HCT116 (cell line): ENCODE results near the gene BRSK1.

Source experiments
- CEBPB ChIP-seq: IDR thresholded peaks from 2 replicates; pipeline ENCODE4 v1.6.1; 2012; ENCODE audit warnings: low read depth
- CTCF ChIP-seq, 3 experiments: fragments of 200-600 bp in 1 of 3; sonication (generic) in 1 of 3; IDR thresholded peaks in 2 of 3; conservative IDR thresholded peaks in 1 of 3; 2 replicates each; pipeline ENCODE4 v1.5.1; 2012 to 2017; ENCODE audit warnings: low read depth in 2 of 3, low read length in 2 of 3, antibody characterized with exemption in 1 of 3, borderline replicate concordance in 1 of 3, control low read depth in 1 of 3, mild to moderate bottlenecking in 1 of 3, mixed read lengths in 1 of 3, mixed run types in 1 of 3, moderate library complexity in 1 of 3; ENCODE audit not compliant: insufficient read depth in 1 of 3
- POLR2A ChIP-seq: IDR thresholded peaks from 2 replicates; pipeline ENCODE4 v1.7.0; 2011; ENCODE audit warnings: borderline replicate concordance; ENCODE audit not compliant: insufficient read depth, insufficient read length; ENCODE audit errors: extremely low read depth
- POLR2AphosphoS5 ChIP-seq: IDR thresholded peaks from 2 replicates; pipeline ENCODE4 v1.6.1; 2011; ENCODE audit warnings: mild to moderate bottlenecking, low read depth, low read length, moderate library complexity
- SIN3A ChIP-seq: IDR thresholded peaks from 2 replicates; pipeline ENCODE4 v1.6.1; 2012; ENCODE audit warnings: low read depth
- SP1 ChIP-seq: IDR thresholded peaks from 2 replicates; pipeline ENCODE4 v1.6.1; 2012; ENCODE audit warnings: low read depth
- TCF7L2 ChIP-seq: IDR thresholded peaks from 2 replicates; pipeline ENCODE4 v1.7.0; 2011; ENCODE audit warnings: borderline replicate concordance, inconsistent platforms; ENCODE audit not compliant: insufficient read depth, insufficient read length; ENCODE audit errors: extremely low read depth
- ZNF274 ChIP-seq: fragments of 200-500 bp; sonication (Bioruptor generic); IDR thresholded peaks from 2 replicates; pipeline ENCODE4 v1.6.1; 2014; ENCODE audit warnings: mild to moderate bottlenecking, low read depth, low read length, inconsistent platforms
- TF ChIP-seq, protein P1 (sequence below): IDR thresholded peaks from 2 replicates; pipeline ENCODE4 v1.6.1; 2012

DNA sequence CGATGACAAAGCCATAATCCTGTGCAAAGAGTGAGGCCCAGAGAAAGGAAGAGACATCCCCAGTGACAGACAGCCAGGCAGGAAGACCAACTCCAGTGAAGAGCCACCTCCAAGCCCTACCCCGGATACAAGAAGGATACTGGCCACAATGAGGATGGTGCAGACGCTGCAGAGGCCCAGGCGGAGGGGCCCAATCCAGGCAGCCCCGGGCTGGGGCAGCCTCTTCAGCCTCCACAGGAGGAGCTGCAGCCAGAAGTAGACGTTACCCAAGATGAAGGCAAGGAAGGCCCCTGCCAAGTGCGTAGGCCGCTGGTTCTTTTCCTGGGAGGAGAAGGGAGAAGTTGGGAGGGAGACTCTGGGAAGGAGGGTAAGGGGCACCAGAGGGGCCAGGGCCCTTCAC, 32.8 kb downstream of the BRSK1 start:
- no peak for TF ChIP-seq POLR2A
- TF ChIP-seq ZNF274, result no peak
- no peak for TF ChIP-seq POLR2AphosphoS5
- TF ChIP-seq CTCF (IDR thresholded peaks at IDR 0.05 in 2 of 3, conservative IDR thresholded peaks at IDR 0.05 in 1 of 3; ENCODE audit: borderline replicate concordance in 1 of 3, insufficient read depth in 1 of 3, low read depth in 2 of 3, low read length in 2 of 3), result no peak
- no peak for TF ChIP-seq TCF7L2
- no peak for TF ChIP-seq CEBPB
- TF ChIP-seq, protein P1, sequence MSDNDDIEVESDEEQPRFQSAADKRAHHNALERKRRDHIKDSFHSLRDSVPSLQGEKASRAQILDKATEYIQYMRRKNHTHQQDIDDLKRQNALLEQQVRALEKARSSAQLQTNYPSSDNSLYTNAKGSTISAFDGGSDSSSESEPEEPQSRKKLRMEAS, result no peak
- TF ChIP-seq SP1, result no peak
- TF ChIP-seq SIN3A, result no peak
